SU-DHL-6 (cell line): Measurements from ENCODE around the gene PDIA5.

Experiments used
- H2AFZ ChIP-seq: fragments of 200-600 bp; sonication (generic); 2 replicates; pipeline ENCODE4 v1.6.1; 2014; ENCODE audit warnings: low read depth, mild to moderate bottlenecking, moderate library complexity, mixed read lengths, antibody characterized with exemption, low read length; ENCODE audit not compliant: severe bottlenecking
- H3F3A ChIP-seq: fragments of 200-600 bp; shearing (Covaris generic); 2 replicates; pipeline ENCODE4 v1.6.0; 2016; ENCODE audit warnings: antibody characterized with exemption, mild to moderate bottlenecking; ENCODE audit not compliant: insufficient read depth
- H3K27ac ChIP-seq: fragments of 200-600 bp; sonication (generic); 2 replicates; pipeline ENCODE4 v1.5.1; 2016; ENCODE audit warnings: low read depth, mild to moderate bottlenecking, low read length, moderate library complexity, mixed read lengths
- H3K27me3 ChIP-seq: fragments of 200-600 bp; sonication (generic), shearing (Covaris generic); 2 replicates; pipeline ENCODE4 v1.6.0; 2014; ENCODE audit warnings: mild to moderate bottlenecking, low read length
- H3K36me3 ChIP-seq: fragments of 200-600 bp; sonication (generic); 2 replicates; pipeline ENCODE4 v1.6.1; 2014; ENCODE audit warnings: mild to moderate bottlenecking, low read length, mixed read lengths
- H3K4me2 ChIP-seq: fragments of 300-600, 200-600 bp; shearing (Covaris generic), sonication (generic); 2 replicates; pipeline ENCODE4 v1.6.0; 2014; ENCODE audit warnings: low read length, low read depth, mild to moderate bottlenecking; ENCODE audit not compliant: poor library complexity, severe bottlenecking
- H3K4me3 ChIP-seq: fragments of 200-600 bp; sonication (generic); 2 replicates; pipeline ENCODE4 v1.5.1; 2014; ENCODE audit warnings: antibody characterized with exemption, low read length, mild to moderate bottlenecking, mixed read lengths; ENCODE audit not compliant: insufficient read depth, poor library complexity, severe bottlenecking
- H3K79me2 ChIP-seq: fragments of 200-600 bp; sonication (generic); 2 replicates; pipeline ENCODE4 v1.6.1; 2014; ENCODE audit warnings: mild to moderate bottlenecking, low read length, moderate library complexity; ENCODE audit not compliant: insufficient read depth
- H3K9ac ChIP-seq: fragments of 200-600 bp; sonication (generic); 2 replicates; pipeline ENCODE4 v1.7.0; 2014; ENCODE audit warnings: mild to moderate bottlenecking, low read length
- H3K9me2 ChIP-seq: fragments of 200-600 bp; sonication (generic); replicated peaks from 2 replicates; pipeline ENCODE4 v1.6.1; 2014; ENCODE audit warnings: low read length; ENCODE audit not compliant: insufficient read depth
- H3K9me3 ChIP-seq: fragments of 200-600 bp; sonication (generic); 2 replicates; pipeline ENCODE4 v1.6.1; 2014; ENCODE audit warnings: low read length, mixed read lengths; ENCODE audit not compliant: insufficient read depth
- H4K20me1 ChIP-seq: fragments of 200-600 bp; sonication (generic); 2 replicates; pipeline ENCODE4 v1.6.1; 2014; ENCODE audit warnings: low read depth, mild to moderate bottlenecking, antibody characterized with exemption, low read length, moderate library complexity, mixed read lengths
- EZH2phosphoT487 ChIP-seq: fragments of 200-600 bp; sonication (generic), shearing (Covaris generic); conservative IDR thresholded peaks from 2 replicates; pipeline ENCODE4 v1.6.1; 2018; ENCODE audit warnings: mild to moderate bottlenecking, antibody characterized with exemption, low read length, moderate library complexity, mixed read lengths
- TF ChIP-seq, protein P1 (sequence below): fragments of 200-600 bp; sonication (generic); IDR thresholded peaks from one replicate; pipeline ENCODE4 v1.5.1; 2017; ENCODE audit warnings: antibody characterized with exemption, mild to moderate bottlenecking, low read length, moderate library complexity; ENCODE audit not compliant: insufficient read depth, poor library complexity, severe bottlenecking

PDIA5 gene

DNA sequence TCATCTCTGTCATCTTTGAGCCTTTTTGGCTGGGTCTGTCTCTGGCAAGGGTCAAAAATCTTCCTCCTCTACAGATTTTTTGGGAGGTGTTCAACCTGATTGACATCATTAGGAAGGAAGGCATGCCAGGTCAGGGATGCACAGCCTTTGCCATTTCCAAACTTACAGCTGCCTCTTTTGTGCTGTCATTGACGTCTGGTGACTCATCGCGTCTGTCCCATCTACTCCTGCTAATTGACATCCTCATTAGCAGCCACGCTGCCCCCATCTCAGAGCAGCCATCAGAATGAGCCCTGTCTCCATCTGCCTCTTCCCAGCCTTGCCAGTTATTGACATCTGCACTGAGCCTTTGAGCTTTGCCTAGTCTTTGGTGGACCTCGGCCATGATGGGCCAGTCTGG lies 53.0 kb downstream of the PDIA5 start:
- H2AFZ ChIP-seq, result no peak overlapping the region
- H3K36me3 ChIP-seq, result no peaks in the 10 kb centered on the region
- no peaks in the 10 kb centered on the region for H3K9me3 ChIP-seq
- TF ChIP-seq EZH2phosphoT487, result no peak
- TF ChIP-seq, protein P1, sequence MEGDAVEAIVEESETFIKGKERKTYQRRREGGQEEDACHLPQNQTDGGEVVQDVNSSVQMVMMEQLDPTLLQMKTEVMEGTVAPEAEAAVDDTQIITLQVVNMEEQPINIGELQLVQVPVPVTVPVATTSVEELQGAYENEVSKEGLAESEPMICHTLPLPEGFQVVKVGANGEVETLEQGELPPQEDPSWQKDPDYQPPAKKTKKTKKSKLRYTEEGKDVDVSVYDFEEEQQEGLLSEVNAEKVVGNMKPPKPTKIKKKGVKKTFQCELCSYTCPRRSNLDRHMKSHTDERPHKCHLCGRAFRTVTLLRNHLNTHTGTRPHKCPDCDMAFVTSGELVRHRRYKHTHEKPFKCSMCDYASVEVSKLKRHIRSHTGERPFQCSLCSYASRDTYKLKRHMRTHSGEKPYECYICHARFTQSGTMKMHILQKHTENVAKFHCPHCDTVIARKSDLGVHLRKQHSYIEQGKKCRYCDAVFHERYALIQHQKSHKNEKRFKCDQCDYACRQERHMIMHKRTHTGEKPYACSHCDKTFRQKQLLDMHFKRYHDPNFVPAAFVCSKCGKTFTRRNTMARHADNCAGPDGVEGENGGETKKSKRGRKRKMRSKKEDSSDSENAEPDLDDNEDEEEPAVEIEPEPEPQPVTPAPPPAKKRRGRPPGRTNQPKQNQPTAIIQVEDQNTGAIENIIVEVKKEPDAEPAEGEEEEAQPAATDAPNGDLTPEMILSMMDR, result no peak
- H3F3A ChIP-seq, result no peaks in the 10 kb centered on the region
- no peak overlapping the region for H3K4me3 ChIP-seq
- H3K9ac ChIP-seq, result no peak overlapping the region
- no peaks in the 10 kb centered on the region for H3K27me3 ChIP-seq
- no peak overlapping the region for H3K4me2 ChIP-seq
- no peak overlapping the region for H3K27ac ChIP-seq
- H3K9me2 ChIP-seq, result no peaks in the 10 kb centered on the region
- H3K79me2 ChIP-seq, result no peaks in the 10 kb centered on the region
- H4K20me1 ChIP-seq, result no peaks in the 10 kb centered on the region

DNA sequence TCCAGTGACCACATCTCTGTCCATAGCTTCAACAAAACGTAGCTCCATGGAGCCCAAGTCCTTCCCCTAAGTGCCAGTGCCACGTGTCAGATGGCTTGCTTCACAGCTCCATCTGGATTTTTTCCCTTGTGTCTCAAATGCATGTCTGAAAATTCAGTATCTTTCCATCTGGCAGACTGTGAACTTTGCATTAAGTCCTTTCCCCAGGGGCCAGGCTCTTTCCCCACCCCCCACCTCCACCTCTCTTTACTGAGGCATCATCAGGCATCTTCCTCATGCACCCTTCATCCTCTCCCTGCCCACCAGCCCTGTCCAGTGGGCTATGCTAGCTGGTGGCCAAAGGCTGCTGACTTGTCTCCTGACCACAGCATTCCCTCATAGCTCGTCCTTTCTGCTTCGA lies 53.7 kb downstream of the PDIA5 start:
- H3K4me3 ChIP-seq, result no peak overlapping the region
- no peaks in the 10 kb centered on the region for H3K9me2 ChIP-seq
- no peak overlapping the region for H2AFZ ChIP-seq
- no peak overlapping the region for H3K9ac ChIP-seq
- no peaks in the 10 kb centered on the region for H3K36me3 ChIP-seq
- H3K27me3 ChIP-seq, result no peaks in the 10 kb centered on the region
- no peaks in the 10 kb centered on the region for H4K20me1 ChIP-seq
- H3K79me2 ChIP-seq, result no peaks in the 10 kb centered on the region
- H3K9me3 ChIP-seq, result no peaks in the 10 kb centered on the region
- H3F3A ChIP-seq, result no peaks in the 10 kb centered on the region
- no peak for TF ChIP-seq EZH2phosphoT487
- TF ChIP-seq, protein P1, result no peak
- H3K4me2 ChIP-seq, result no peak overlapping the region
- no peak overlapping the region for H3K27ac ChIP-seq

GRCh38 chr3:123122057-123122456 lies 55.2 kb downstream of the PDIA5 start:
- no peak overlapping the region for H3K4me2 ChIP-seq

More at GRCh38 chr3:123122057-123122456, 55.2 kb downstream of the PDIA5 start:
- Histone ChIP-seq H2AFZ (no peak overlapping the region), H3K9me2 (no peaks in the 10 kb centered on the region), H3K27me3 (no peaks in the 10 kb centered on the region), H3K9ac (no peak overlapping the region), H3F3A (no peaks in the 10 kb centered on the region), H3K9me3 (no peaks in the 10 kb centered on the region), H4K20me1 (no peaks in the 10 kb centered on the region), H3K79me2 (no peaks in the 10 kb centered on the region), H3K36me3 (no peaks in the 10 kb centered on the region), H3K4me3 (no peak overlapping the region), H3K27ac (no peak overlapping the region)
- TF ChIP-seq, protein P1, result no peak
- no peak for TF ChIP-seq EZH2phosphoT487
